Prostate gland (tissue), 2 donors: ENCODE results near the gene POLQ. TPM values are rescaled to one million over a fixed set of nuclear protein-coding genes. Genes with fewer than 3 reads are reported as not detected.
A peak's percentile ranks its signal among the peaks of the same experiment; 100 is the strongest.

Experiments
- DNase-seq: peaks from one replicate; pipeline ENCODE4 v3.0.0-alpha.2; 2019; ENCODE audit warnings: low spot score
- H3K27ac ChIP-seq, 2 donors: fragments of 200-600 bp; sonication (generic); 2 replicates each; pipeline ENCODE4 v1.5.1; 2017 to 2019
- H3K27me3 ChIP-seq: fragments of 200-600 bp; sonication (generic); replicated peaks from 2 replicates; pipeline ENCODE4 v1.5.1; 2019; ENCODE audit not compliant: insufficient read depth
- H3K36me3 ChIP-seq, 2 donors: fragments of 200-600 bp; sonication (generic); 1 replicate in 1 of 2; 2 replicates in 1 of 2; pipeline versions ENCODE4 v1.5.1 to v1.8.1; 2017 to 2019
- H3K4me1 ChIP-seq: fragments of 200-600 bp; sonication (generic); replicated peaks from 2 replicates; pipeline ENCODE4 v1.5.1; 2019
- H3K4me3 ChIP-seq, 2 donors: fragments of 200-600 bp; sonication (generic); 2 replicates each; pipeline ENCODE4 v1.5.1; 2017 to 2019
- H3K9me3 ChIP-seq: fragments of 200-600 bp; sonication (generic); 2 replicates; pipeline ENCODE4 v1.5.1; 2017
- CTCF ChIP-seq, 4 experiments: fragments of 200-600 bp in 2 of 4; fragments of 450-650 bp in 2 of 4; sonication (generic) in 2 of 4; IDR thresholded peaks; 1 replicate in 3 of 4; 2 replicates in 1 of 4; pipeline ENCODE4 v1.5.1; 2016 to 2019; ENCODE audit warnings: antibody characterized with exemption in 4 of 4, mild to moderate bottlenecking in 2 of 4, moderate library complexity in 2 of 4
- POLR2A ChIP-seq: fragments of 450-650 bp; IDR thresholded peaks from one replicate; pipeline ENCODE4 v1.6.1; 2016; ENCODE audit warnings: antibody characterized with exemption, mild to moderate bottlenecking
- POLR2AphosphoS5 ChIP-seq: sonication (generic); formaldehyde crosslinking; IDR thresholded peaks from one replicate; pipeline ENCODE4 v1.6.1; 2017; ENCODE audit warnings: antibody characterized with exemption
- WGBS: methylation state at CpG from one replicate; pipeline ENCODE4 v1.1.5; 2018; 5-methylcytosine and 5-hydroxymethylcytosine counted together
- intact Hi-C: fragments of 100-400 bp; cut with DNase I; formaldehyde crosslinking; loops from one replicate; pipeline ENCODE4 v1.14.2; 2022
- total RNA-seq, 2 donors: library from RNA; depleted of rRNA; stranded (reverse); fragments of >200 nt; gene quantifications; one replicate each; pipeline ENCODE4 v1.1.0, GENCODE V29; 2016

POLQ gene
- total RNA-seq, 2 donors from 2014 or later, result 1.0 to 3.0 TPM

DNA sequence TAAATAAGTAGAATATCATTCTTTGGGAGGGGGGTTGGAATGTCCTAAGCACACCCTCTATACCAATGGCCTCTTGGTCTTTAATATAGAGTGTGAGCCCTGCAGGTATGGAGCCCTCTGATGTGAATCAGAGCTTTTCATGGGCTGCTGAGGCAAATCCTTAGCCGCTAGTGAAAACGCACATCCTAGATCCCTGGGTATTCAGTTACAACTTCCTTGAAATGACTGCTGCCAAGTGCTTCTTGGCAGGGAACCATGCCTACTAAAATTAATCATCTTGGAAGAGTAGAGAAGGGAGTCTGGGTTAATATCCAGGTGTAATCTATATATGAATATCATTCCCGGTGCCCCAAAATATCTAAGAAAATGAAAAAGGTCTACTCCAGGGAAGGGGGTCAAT, 109.1 kb downstream of the POLQ start:
- 26% methylated on average over 3 of the region's 3 CpGs for WGBS
- intact Hi-C loops, result no loop called here
- DNase-seq, result peak; percentile 45

GRCh38 chr3:121436074-121436473, 109.7 kb downstream of the POLQ start:
- WGBS, result 84% methylated on average over 2 of the region's 2 CpGs
- Histone ChIP-seq H3K27me3 (no peaks in the 10 kb centered on the region), H3K4me1 (no peaks in the 10 kb centered on the region), H3K36me3 (no peaks in the 10 kb centered on the region), H3K27ac (no peak overlapping the region), H3K4me3 (no peak overlapping the region), H3K9me3 (no peaks in the 10 kb centered on the region)
- DNase-seq, result no peak
- intact Hi-C loops, result no loop called here
- TF ChIP-seq POLR2AphosphoS5 (no peak), POLR2A (no peak), CTCF (IDR thresholded peaks at IDR 0.05) (no peak)

More for the DNA sequence above, 109.1 kb downstream of the POLQ start:
- no peak overlapping the region for H3K4me3 ChIP-seq
- H3K36me3 ChIP-seq, result no peaks in the 10 kb centered on the region
- no peak for TF ChIP-seq POLR2A
- TF ChIP-seq POLR2AphosphoS5, result peak; percentile 36
- H3K27me3 ChIP-seq, result no peaks in the 10 kb centered on the region
- no peak overlapping the region for H3K27ac ChIP-seq
- H3K9me3 ChIP-seq, result no peaks in the 10 kb centered on the region
- H3K4me1 ChIP-seq, result no peaks in the 10 kb centered on the region

DNA sequence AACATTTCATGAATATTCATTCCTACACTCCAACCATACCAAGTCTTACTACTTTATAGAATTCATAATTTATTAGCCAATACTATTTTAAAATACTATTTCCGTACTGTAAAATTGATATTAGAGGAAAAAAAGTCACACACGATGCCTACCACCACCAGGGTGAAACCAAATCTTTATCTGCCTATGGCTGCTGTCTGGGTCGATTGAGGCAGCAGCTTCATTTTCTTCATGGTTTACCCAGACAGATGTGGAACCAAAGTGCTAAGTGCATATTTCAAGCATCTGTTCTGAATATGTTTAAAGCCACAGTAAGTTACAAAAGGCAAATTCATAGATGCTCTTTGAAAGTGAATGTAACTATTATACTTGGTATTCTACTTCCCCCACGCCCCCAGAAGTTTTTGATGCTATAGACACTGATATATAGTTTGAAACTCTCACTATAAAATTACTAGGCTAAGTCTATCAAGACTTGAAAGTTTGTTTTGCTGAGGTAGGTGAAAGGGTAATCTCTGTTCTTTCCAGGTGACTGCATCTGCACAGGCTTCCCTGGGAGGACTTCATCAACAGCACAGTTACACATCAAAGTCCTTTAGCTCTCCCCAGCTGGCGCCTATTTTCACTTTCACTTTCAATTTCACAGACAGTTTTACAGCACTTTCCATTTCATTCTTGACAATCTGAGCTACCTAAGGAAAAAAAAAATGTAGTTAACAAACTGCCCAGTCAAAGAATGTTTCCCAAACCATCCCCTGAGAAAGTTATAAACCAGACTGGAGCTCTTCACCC, 113.9 kb downstream of the POLQ start:
- H3K9me3 ChIP-seq, result no peaks in the 10 kb centered on the region
- TF ChIP-seq POLR2AphosphoS5, result no peak
- no peak for TF ChIP-seq CTCF (IDR thresholded peaks at IDR 0.05)
- no peak for TF ChIP-seq POLR2A
- no peak overlapping the region for H3K27ac ChIP-seq
- H3K4me3 ChIP-seq, result no peak overlapping the region
- H3K4me1 ChIP-seq, result no peaks in the 10 kb centered on the region
- WGBS, result 64% methylated on average over 5 of the region's 5 CpGs
- no peaks in the 10 kb centered on the region for H3K27me3 ChIP-seq
- peak; percentile 4 for DNase-seq
- no peaks in the 10 kb centered on the region for H3K36me3 ChIP-seq
- intact Hi-C loops, result no loop called here

DNA sequence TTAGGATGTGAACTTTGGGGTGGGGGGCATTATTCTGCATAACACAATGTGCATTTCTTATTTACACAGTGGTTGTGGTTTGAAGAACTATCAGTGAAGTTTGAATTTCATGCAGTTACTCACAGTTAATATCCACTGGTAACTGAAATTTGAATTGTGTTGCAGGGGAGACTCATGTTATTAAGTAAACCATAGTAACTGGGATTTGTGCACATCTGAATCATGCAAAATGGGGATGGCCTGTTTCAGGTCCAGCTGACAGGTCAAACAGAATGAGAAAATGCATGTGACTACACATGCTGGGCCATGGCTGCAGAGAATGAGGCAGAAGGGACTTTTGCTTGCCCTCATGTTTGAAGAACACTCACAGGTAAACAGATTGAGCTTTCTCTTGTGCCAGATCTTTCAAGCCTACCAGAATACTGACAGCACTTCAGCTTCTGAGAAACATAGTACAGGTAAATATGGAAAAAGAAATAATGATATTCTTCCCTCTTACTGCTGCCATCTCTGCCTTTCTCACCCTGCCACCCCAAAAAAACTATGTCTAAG, 115.0 kb downstream of the POLQ start:
- H3K4me3 ChIP-seq, result no peak overlapping the region
- H3K27ac ChIP-seq, result no peak overlapping the region
- no peaks in the 10 kb centered on the region for H3K27me3 ChIP-seq
- DNase-seq, result no peak
- no peaks in the 10 kb centered on the region for H3K36me3 ChIP-seq
- TF ChIP-seq CTCF (IDR thresholded peaks at IDR 0.05), result no peak
- TF ChIP-seq POLR2A, result no peak
- no peak for TF ChIP-seq POLR2AphosphoS5
- intact Hi-C loops, result no loop called here
- no peaks in the 10 kb centered on the region for H3K4me1 ChIP-seq
- no peaks in the 10 kb centered on the region for H3K9me3 ChIP-seq

- no peak for TF ChIP-seq POLR2AphosphoS5
- TF ChIP-seq CTCF (IDR thresholded peaks at IDR 0.05), result no peak
- no peak for TF ChIP-seq POLR2A
- intact Hi-C loops, result no loop called here
Observed at GRCh38 chr3:121424549-121424948, 121.2 kb downstream of the POLQ start.

More at GRCh38 chr3:121424549-121424948, 121.2 kb downstream of the POLQ start:
- H3K9me3 ChIP-seq, result no peaks in the 10 kb centered on the region
- H3K27ac ChIP-seq, result no peak overlapping the region
- DNase-seq, result no peak
- H3K27me3 ChIP-seq, result no peaks in the 10 kb centered on the region
- no peaks in the 10 kb centered on the region for H3K4me1 ChIP-seq
- no peak overlapping the region for H3K4me3 ChIP-seq
- H3K36me3 ChIP-seq, result no peaks in the 10 kb centered on the region
